ENCODE data around the gene ITCH.
"Not testable (repeated sequence)": the region's sequence is repeated elsewhere in the genome, so short reads cannot be mapped to it uniquely, and the experiment has no call there.

Gene ITCH

DNA sequence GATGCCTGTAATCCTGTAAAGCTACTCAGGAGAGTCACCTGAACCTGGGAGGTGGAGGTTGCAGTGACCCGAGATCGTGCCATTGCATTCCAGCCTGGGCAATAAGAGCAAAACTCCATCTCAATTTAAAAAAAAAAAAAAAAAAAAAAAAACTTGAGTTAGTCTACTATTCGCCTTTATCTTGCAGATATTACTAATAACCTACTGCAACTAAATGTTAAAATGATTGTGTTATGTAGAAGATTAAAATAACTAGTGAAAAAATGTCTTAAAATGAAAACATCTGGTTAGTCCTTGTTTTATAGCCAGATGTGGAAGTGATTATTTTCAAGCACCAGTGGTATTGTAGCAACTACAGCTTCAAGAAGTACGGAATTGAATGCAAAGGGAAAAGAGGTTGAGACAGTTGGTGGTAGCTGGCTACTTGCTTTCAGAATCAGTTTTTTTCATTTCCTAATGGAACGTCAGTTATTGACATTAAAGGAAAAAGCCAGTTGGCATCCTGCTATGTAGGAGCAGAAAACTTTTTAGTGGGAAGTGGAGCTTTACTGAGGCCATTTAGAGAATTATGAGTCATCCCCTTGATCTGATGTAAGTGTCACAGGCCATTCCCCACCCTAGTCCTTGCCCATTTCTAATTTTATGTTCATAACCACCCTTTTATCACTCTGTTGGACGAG, 109.3 kb downstream of the ITCH start:
- peak in 1 of 2 donors; percentile 6 for DNase-seq

GRCh38 chr20:34473262-34473883, 110.3 kb downstream of the ITCH start:
- DNase-seq: peak in 1 of 2 donors; percentile 28

- DNase-seq: no peak
Observed at GRCh38 chr20:34475979-34476736, 113.1 kb downstream of the ITCH start.

DNA sequence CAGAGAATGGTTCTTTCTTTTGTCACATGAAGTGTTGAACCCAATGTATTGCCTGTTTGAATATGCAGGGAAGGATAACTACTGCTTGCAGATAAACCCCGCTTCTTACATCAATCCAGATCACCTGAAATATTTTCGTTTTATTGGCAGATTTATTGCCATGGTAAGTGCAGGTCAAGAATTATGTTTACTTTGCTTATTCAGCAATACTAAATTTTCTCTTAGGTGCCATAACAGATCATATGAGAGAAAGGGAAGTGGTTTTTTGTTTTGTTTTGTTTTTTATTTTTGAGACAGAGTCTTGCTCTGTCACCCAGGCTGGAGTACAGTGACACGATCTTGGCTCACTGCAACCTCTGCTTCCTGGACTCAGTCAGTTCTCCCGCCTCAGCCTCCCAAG, 116.6 kb downstream of the ITCH start:
- DNase-seq: no peak

- DNase-seq: not testable (repeated sequence)
Observed at GRCh38 chr20:34482154-34482553, 119.1 kb downstream of the ITCH start.

DNA sequence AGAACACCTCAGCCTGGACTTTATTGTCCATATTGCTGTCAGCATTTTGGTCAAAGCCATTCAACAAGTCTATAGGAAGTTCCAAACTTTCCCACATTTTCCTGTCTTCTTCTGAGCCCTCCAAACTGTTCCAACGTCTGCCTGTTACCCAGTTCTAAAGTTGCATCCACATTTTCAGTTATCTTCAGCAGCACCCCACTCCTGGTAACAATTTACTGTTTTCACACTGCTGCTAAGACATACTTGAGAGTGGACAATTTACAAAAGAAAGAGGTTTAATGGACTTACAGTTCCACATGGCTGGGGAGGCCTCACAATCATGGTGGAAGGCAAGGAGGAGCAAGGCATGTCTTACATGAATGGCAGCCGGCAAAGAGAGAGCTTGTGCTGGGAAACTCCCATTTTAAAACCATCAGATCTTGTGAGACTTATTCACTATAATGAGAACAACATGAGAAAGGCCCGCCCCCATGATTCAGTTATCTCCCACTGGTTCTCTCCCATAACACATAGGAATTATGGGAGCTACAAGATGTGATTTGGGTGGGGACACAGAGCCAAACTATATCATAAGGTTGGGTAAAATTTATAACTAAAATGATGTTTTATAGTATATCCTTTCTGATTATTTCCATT, 120.6 kb downstream of the ITCH start:
- DNase-seq: not testable (repeated sequence)

GRCh38 chr20:34485068-34485634, 122.1 kb downstream of the ITCH start:
- no peak for DNase-seq

GRCh38 chr20:34491226-34491931, 128.3 kb downstream of the ITCH start:
- no peak for DNase-seq

GRCh38 chr20:34491932-34492509, 128.9 kb downstream of the ITCH start:
- no peak for DNase-seq

GRCh38 chr20:34493646-34494045, 130.6 kb downstream of the ITCH start:
- DNase-seq: no peak

DNA sequence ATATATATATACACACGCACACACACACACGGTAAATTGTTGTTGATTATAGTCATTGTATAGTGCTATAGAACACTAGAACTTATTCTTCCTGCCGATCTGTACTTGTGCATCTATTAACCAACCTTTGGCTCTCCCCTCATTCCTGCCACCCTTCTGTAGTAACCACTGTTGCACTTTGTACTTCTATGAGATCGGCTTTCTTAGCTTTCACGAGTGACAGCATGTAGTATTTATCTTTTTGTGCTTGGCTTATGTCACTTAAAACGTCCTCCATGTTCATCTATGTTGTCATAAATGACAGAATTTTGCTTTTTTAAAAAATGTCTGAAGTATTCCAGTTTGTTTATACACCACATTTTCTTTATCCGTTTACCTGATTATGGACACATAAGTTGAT, 132.2 kb downstream of the ITCH start:
- no peak for DNase-seq

DNA sequence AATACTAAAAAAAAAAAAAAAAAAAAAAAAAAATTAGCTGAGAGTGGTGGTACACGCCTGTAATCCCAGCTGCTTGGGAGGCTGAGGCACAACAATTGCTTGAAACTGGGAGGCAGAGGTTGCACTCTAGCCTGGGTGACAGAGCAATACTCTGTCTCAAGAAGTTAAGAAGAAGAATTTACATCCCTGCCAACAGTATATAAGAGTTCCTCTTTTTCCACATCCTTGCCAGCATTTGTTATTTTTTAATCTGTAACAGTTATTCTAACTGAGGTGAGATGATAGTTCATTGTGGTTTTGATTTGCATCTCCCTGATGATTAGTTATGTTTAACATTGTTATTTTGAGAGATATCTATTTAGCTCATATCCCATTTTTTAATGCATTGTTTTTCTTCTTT, 132.8 kb downstream of the ITCH start:
- no peak for DNase-seq

- DNase-seq: not testable (repeated sequence)
Observed at GRCh38 chr20:34497596-34497995, 134.5 kb downstream of the ITCH start.

GRCh38 chr20:34500823-34501222, 137.8 kb downstream of the ITCH start:
- no peak for DNase-seq

DNA sequence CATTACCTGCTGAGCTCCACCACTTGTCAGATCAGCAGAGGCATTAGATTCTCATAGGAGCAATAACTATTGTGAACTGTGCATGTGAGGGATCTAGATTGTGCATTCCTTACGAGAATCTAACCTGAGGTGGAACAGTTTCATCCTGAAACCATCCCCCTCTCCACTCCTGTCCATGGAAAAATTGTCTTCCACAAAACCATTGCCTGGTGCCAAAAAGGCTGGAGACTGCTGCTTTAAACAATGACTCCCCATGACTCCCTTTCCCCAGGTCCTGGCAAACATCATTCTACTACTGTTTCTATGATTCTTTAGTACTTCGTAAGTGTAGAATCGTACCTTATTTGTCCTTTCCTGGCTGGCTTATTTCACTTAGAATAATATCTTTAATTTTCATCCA, 143.4 kb downstream of the ITCH start:
- DNase-seq: no peak

- no peak for DNase-seq
Observed at GRCh38 chr20:34507702-34508413, 144.8 kb downstream of the ITCH start.

DNA sequence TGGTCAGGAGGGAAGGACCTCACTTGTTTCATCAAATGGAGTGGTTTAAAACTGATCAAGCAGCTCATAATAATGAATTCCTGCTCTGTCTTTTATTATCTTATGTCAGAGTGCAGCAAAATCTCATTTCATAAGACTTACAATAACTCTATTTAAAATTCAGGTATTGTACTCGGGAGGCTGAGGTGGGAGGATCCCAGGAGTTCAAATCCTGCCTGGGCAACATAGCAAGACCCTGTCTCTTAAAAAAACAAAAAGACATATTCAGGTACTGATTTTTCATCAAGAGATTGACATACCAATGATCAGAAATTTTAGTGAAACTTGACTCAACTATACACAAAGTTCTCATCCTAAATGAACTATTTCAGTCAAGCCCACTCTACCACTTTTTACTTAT, 147.5 kb downstream of the ITCH start:
- no peak for DNase-seq

DNA sequence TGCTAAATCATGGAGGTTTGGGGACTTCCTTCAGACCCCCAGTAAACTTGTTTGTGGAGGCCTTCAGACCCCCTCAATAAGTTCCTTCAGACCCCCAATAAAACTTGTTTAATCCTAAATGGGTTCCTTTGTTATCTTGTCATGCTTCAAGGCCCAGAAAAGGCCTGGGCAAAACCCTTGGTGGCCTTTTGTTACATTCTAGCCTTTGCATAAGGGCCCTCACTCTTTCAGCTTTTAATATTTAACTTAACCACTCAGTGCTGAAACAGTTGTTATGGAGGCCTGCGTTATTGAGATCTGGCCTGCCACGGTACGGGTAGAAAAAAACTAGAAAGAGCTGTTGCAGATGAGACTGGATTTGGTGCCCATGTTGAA, 148.8 kb downstream of the ITCH start:
- no peak for DNase-seq

- DNase-seq: no peak
Observed at GRCh38 chr20:34512266-34512954, 149.3 kb downstream of the ITCH start.

- no peak for DNase-seq
Observed at GRCh38 chr20:34512955-34513419, 149.9 kb downstream of the ITCH start.

- not testable (repeated sequence) for DNase-seq
Observed at GRCh38 chr20:34514034-34514433, 151.0 kb downstream of the ITCH start.
